ENCODE results near the gene RIN2. TPM values are rescaled to one million over a fixed set of nuclear protein-coding genes. Genes with fewer than 3 reads are reported as not detected.

Gene RIN2
- total RNA-seq, 1 experiment from 2014 or later, result 1.5 TPM

GRCh38 chr20:19765913-19766312 lies 7.9 kb downstream of the RIN2 start:
- Histone ChIP-seq H3K4me3 (replicated peaks in 1 of 2; ENCODE audit: low read depth in 1 of 2, low read length in 2 of 2) (no peak overlapping the region), H3K27me3 (ENCODE audit: insufficient read depth, low read length) (no peaks in the 10 kb centered on the region), H3K27ac (ENCODE audit: low read depth, low read length) (no peak overlapping the region), H3K9me2 (ENCODE audit: insufficient read depth) (no peaks in the 10 kb centered on the region), H3K4me1 (ENCODE audit: control insufficient read depth in 1 of 2, insufficient read depth in 2 of 2, low read length in 2 of 2) (peaks cover 0 to 8% of the 10 kb centered on the region in 2 experiments; a peak in 2 of 4 replicates), H3K9ac (ENCODE audit: low read length) (no peak overlapping the region), H3K79me2 (ENCODE audit: insufficient read depth, low read length) (no peaks in the 10 kb centered on the region), H4K20me1 (ENCODE audit: insufficient read depth) (no peaks in the 10 kb centered on the region), H3K9me3 (ENCODE audit: control insufficient read depth in 1 of 2, insufficient read depth in 1 of 2, low read depth in 1 of 2, low read length in 2 of 2) (no peaks in the 10 kb centered on the region), H3K4me2 (ENCODE audit: low read length) (no peak overlapping the region), H2AFZ (ENCODE audit: low read depth, low read length, poor library complexity, severe bottlenecking) (no peak overlapping the region), H3K36me3 (ENCODE audit: control insufficient read depth in 1 of 2, insufficient read depth in 2 of 2, low read length in 2 of 2) (no peaks in the 10 kb centered on the region)
- ChIA-PET RAD21 (ENCODE audit: low non-redundant PET in 1 of 2, low total read pairs in 2 of 2, uncharacterized antibody in 2 of 2, unreplicated experiment in 2 of 2) (no interaction called here), POLR2A (no interaction called here), CTCF (no interaction called here)
- no peak for ATAC-seq
- intact Hi-C loops (cut with micrococcal nuclease), result no loop called here
- no TSS peak for BruUV-seq (replicated peaks)
- TF ChIP-seq REST (IDR thresholded peaks at IDR 0.05; ENCODE audit: low read depth) (no peak), EZH2phosphoT487 (IDR thresholded peaks at IDR 0.05; ENCODE audit: borderline replicate concordance) (no peak), CBX3 (IDR thresholded peaks at IDR 0.05; ENCODE audit: low read depth) (no peak), EZH2 (IDR thresholded peaks at IDR 0.05) (no peak), SIN3A (IDR thresholded peaks at IDR 0.05; ENCODE audit: low read depth) (no peak), SP1 (IDR thresholded peaks at IDR 0.05; ENCODE audit: low read depth) (no peak), ZNF274 (IDR thresholded peaks at IDR 0.05; ENCODE audit: low read depth, low read length) (no peak)
- no peak for DNase-seq (ENCODE audit: low read depth, low spot score)

- ChIA-PET CTCF (no interaction called here), RAD21 (ENCODE audit: low non-redundant PET in 1 of 2, low total read pairs in 2 of 2, uncharacterized antibody in 2 of 2, unreplicated experiment in 2 of 2) (no interaction called here), POLR2A (no interaction called here)
- no peak for DNase-seq (ENCODE audit: low read depth, low spot score)
- Histone ChIP-seq H3K36me3 (ENCODE audit: control insufficient read depth in 1 of 2, insufficient read depth in 2 of 2, low read length in 2 of 2) (no peaks in the 10 kb centered on the region), H3K4me3 (replicated peaks in 1 of 2; ENCODE audit: low read depth in 1 of 2, low read length in 2 of 2) (no peak overlapping the region), H3K27me3 (ENCODE audit: insufficient read depth, low read length) (no peaks in the 10 kb centered on the region), H3K9ac (ENCODE audit: low read length) (no peak overlapping the region), H3K4me2 (ENCODE audit: low read length) (peak overlapping the region; percentile 47), H3K9me3 (ENCODE audit: control insufficient read depth in 1 of 2, insufficient read depth in 1 of 2, low read depth in 1 of 2, low read length in 2 of 2) (no peaks in the 10 kb centered on the region), H3K27ac (ENCODE audit: low read depth, low read length) (no peak overlapping the region), H3K4me1 (ENCODE audit: control insufficient read depth in 1 of 2, insufficient read depth in 2 of 2, low read length in 2 of 2) (peaks cover 0 to 8% of the 10 kb centered on the region in 2 experiments; a peak in 2 of 4 replicates), H4K20me1 (ENCODE audit: insufficient read depth) (no peaks in the 10 kb centered on the region), H2AFZ (ENCODE audit: low read depth, low read length, poor library complexity, severe bottlenecking) (no peak overlapping the region), H3K9me2 (ENCODE audit: insufficient read depth) (no peaks in the 10 kb centered on the region), H3K79me2 (ENCODE audit: insufficient read depth, low read length) (no peaks in the 10 kb centered on the region)
- intact Hi-C loops (cut with micrococcal nuclease), result no loop called here
- BruUV-seq (replicated peaks), result no TSS peak
- peak; percentile 54 for ATAC-seq
- TF ChIP-seq CEBPB (IDR thresholded peaks at IDR 0.05; ENCODE audit: low read depth) (no peak), SP1 (IDR thresholded peaks at IDR 0.05; ENCODE audit: low read depth) (peak; percentile 11; the same call in 1 of the 2 replicates), ZNF274 (IDR thresholded peaks at IDR 0.05; ENCODE audit: low read depth, low read length) (no peak)
Observed at GRCh38 chr20:19767070-19767469, 9.0 kb downstream of the RIN2 start.

Measured in HCT116 (cell line).